Calu3 (cell line): ENCODE measurements around the gene CHN2. TPM values are rescaled to one million over a fixed set of nuclear protein-coding genes. Genes with fewer than 3 reads are reported as not detected.

Source experiments
- BruUV-seq: library from RNA; stranded (reverse); fragments of 400-500 nt; replicated peaks from 2 replicates; lab custom pipeline; 2021; lab: Mats Ljungman, UMichigan
- CTCF ChIA-PET: fragments of 300-600 bp; sonication (Branson Sonifier 250); formaldehyde crosslinking; loops from one replicate; lab custom pipeline; 2022; ENCODE audit warnings: antibody characterized with exemption; lab: Charles Lee
- DNase-seq: peaks from one replicate; pipeline ENCODE4 v3.0.0; 2022
- H3K27ac Mint-ChIP-seq: one replicate; pipeline ENCODE4 v1.8.0; 2022; ENCODE audit warnings: mixed read lengths; ENCODE audit not compliant: unreplicated experiment
- H3K27me3 Mint-ChIP-seq: one replicate; pipeline ENCODE4 v1.8.0; 2022; ENCODE audit warnings: mixed read lengths; ENCODE audit not compliant: unreplicated experiment
- H3K36me3 Mint-ChIP-seq: one replicate; pipeline ENCODE4 v1.8.0; 2022; ENCODE audit warnings: mild to moderate bottlenecking, moderate library complexity, mixed read lengths; ENCODE audit not compliant: insufficient read depth, unreplicated experiment
- H3K4me1 Mint-ChIP-seq: one replicate; pipeline ENCODE4 v1.8.0; 2022; ENCODE audit warnings: mild to moderate bottlenecking, low read depth, mixed read lengths; ENCODE audit not compliant: unreplicated experiment
- H3K4me3 Mint-ChIP-seq: one replicate; pipeline ENCODE4 v1.8.0; 2022; ENCODE audit warnings: mild to moderate bottlenecking, low read depth, moderate library complexity, mixed read lengths; ENCODE audit not compliant: unreplicated experiment
- H3K9me3 Mint-ChIP-seq: one replicate; pipeline ENCODE4 v1.8.0; 2022; ENCODE audit warnings: low read depth, mixed read lengths; ENCODE audit not compliant: unreplicated experiment
- intact Hi-C: fragments of 100-400 bp; cut with micrococcal nuclease; formaldehyde crosslinking; loops from one replicate; pipeline ENCODE4 v1.10.0; 2022; ENCODE audit not compliant: unreplicated experiment
- total RNA-seq: library from RNA; stranded (reverse); gene quantifications from 2 replicates; pipeline ENCODE4 v1.2.3, GENCODE V29; 2022
- TF ChIP-seq, protein P1 (sequence below): fragments of 200-600 bp; IDR thresholded peaks from one replicate; pipeline ENCODE4 v1.8.0; 2022; ENCODE audit warnings: antibody characterized with exemption; ENCODE audit not compliant: unreplicated experiment

CHN2 gene
- total RNA-seq, 1 experiment from 2014 or later: 12.4 TPM

DNA sequence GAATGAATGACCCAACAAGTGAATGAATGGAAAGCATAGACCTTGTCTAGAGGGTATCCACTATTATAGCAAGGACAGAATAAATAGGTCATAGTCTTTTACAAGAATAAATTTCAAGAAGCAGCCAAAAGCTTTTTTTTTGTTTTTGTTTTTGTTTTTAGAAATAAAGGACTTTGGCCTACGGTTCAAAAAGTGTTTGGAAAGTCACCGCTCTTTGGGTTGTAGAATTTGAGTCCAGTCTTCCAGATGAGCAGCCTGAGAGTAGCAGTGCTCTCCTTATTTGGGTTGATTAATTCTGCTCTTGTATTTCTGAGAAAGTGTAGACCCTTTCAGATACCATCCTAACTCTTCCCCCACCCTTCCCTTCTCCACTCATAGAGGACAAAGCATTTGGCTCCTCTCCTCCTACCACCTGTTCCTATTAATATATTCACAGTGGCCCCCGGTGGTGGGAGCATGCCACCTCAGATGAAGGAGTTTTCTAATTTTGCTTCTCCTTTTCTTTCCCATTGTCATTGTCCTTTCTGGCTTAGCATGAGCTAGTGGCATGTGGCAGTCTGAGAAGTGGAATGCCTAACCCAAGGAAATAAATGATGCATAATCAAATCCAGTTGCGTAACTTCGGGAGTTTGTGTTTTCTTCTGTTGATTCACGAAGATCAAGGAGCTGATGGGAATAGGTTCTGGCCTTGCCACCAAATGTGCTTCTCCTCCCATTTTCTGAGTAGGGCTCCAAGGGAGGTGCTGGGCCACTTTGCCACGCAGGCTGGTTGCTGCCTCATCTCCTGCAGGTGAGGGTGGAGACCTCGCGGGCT, 114.7 kb downstream of the CHN2 start:
- Mint-ChIP-seq H3K27me3 (peaks cover 44% of the 10 kb centered on the region), H3K4me3 (no peak overlapping the region), H3K36me3 (no peaks in the 10 kb centered on the region), H3K9me3 (no peaks in the 10 kb centered on the region), H3K4me1 (no peaks in the 10 kb centered on the region), H3K27ac (no peak overlapping the region)
- CTCF ChIA-PET: interaction anchor here (0.8 to 1.0 kb wide), 3 partner anchors 9 to 196 kb away, joined by 3 to 4 read pairs (median 3); no protein-coding TSS in a partner anchor
- TF ChIP-seq, protein P1, sequence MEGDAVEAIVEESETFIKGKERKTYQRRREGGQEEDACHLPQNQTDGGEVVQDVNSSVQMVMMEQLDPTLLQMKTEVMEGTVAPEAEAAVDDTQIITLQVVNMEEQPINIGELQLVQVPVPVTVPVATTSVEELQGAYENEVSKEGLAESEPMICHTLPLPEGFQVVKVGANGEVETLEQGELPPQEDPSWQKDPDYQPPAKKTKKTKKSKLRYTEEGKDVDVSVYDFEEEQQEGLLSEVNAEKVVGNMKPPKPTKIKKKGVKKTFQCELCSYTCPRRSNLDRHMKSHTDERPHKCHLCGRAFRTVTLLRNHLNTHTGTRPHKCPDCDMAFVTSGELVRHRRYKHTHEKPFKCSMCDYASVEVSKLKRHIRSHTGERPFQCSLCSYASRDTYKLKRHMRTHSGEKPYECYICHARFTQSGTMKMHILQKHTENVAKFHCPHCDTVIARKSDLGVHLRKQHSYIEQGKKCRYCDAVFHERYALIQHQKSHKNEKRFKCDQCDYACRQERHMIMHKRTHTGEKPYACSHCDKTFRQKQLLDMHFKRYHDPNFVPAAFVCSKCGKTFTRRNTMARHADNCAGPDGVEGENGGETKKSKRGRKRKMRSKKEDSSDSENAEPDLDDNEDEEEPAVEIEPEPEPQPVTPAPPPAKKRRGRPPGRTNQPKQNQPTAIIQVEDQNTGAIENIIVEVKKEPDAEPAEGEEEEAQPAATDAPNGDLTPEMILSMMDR: peak; percentile 43
- intact Hi-C loops: loop anchor here (5.0 kb wide), 1 partner anchor 72 kb away; no protein-coding TSS in a partner anchor
- DNase-seq: peak; percentile 35
- no TSS peak for BruUV-seq

- Mint-ChIP-seq H3K36me3 (no peaks in the 10 kb centered on the region), H3K9me3 (no peaks in the 10 kb centered on the region), H3K27ac (no peak overlapping the region), H3K4me1 (no peaks in the 10 kb centered on the region), H3K4me3 (no peak overlapping the region), H3K27me3 (peaks cover 43% of the 10 kb centered on the region)
- CTCF ChIA-PET: interaction anchor here (0.6 kb wide), 1 partner anchor 103 kb away, joined by 3 read pairs; no protein-coding TSS in a partner anchor
- TF ChIP-seq, protein P1: no peak
- no peak for DNase-seq
- intact Hi-C loops: no loop called here
- no TSS peak for BruUV-seq
Measured at GRCh38 chr7:29310625-29311024, 116.0 kb downstream of the CHN2 start.

DNA sequence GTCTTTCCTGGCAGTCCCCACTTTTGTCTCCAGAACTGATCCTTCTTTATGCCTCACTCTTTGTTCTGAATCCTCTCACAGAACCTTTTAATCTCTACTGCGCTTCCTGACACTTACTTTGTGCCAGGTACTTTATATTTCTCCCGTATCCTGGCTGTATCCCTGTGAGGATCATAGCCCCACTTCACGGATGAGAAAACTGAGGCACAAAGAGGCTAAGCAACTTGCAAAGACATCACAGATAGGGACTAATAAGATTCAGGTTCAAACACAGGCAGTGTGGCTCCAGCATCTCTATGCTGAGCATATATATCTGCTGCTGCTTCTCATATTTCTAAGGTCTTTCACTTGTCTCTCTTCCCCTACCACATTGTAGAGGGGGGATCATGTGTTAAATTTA, 116.7 kb downstream of the CHN2 start:
- H3K4me3 Mint-ChIP-seq: no peak overlapping the region
- H3K4me1 Mint-ChIP-seq: no peaks in the 10 kb centered on the region
- no TSS peak for BruUV-seq
- intact Hi-C loops: no loop called here
- no peaks in the 10 kb centered on the region for H3K36me3 Mint-ChIP-seq
- TF ChIP-seq, protein P1: no peak
- no peak for DNase-seq
- no peaks in the 10 kb centered on the region for H3K9me3 Mint-ChIP-seq
- H3K27ac Mint-ChIP-seq: no peak overlapping the region
- H3K27me3 Mint-ChIP-seq: peaks cover 43% of the 10 kb centered on the region
- CTCF ChIA-PET: no interaction called here

DNA sequence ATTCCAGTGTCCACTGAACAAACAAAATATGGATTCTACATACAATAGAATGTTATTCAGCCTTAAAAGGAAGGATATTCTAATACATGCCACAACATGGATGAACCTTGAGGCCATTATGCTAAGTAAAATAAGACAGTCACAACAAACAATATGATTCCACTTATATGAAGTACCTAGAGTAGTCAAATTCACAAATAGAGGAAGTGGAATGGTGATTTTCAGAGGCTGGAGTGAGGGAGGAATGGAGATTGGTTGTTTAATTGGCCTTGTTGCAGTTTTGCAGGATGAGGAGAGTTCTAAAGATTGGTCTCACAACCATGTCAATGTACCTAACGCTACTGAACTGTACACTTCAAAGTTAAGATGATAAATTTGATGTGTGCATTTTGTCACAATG, 119.6 kb downstream of the CHN2 start:
- TF ChIP-seq, protein P1: no peak
- H3K9me3 Mint-ChIP-seq: no peaks in the 10 kb centered on the region
- no TSS peak for BruUV-seq
- CTCF ChIA-PET: no interaction called here
- peaks cover 43% of the 10 kb centered on the region for H3K27me3 Mint-ChIP-seq
- H3K36me3 Mint-ChIP-seq: no peaks in the 10 kb centered on the region
- intact Hi-C loops: no loop called here
- H3K4me1 Mint-ChIP-seq: no peaks in the 10 kb centered on the region
- no peak overlapping the region for H3K4me3 Mint-ChIP-seq
- no peak for DNase-seq
- H3K27ac Mint-ChIP-seq: no peak overlapping the region
